Parathyroid adenoma (tissue), 2 donors: Measurements from ENCODE around the gene PARP12.

Experiments used
- H2AFZ ChIP-seq: fragments of 300-600 bp; sonication (generic); one replicate; pipeline ENCODE4 v1.7.0; 2017; ENCODE audit warnings: antibody characterized with exemption, mild to moderate bottlenecking
- H3K27ac ChIP-seq: fragments of 300-600 bp; sonication (generic); one replicate; pipeline ENCODE4 v1.7.0; 2017
- H3K27me3 ChIP-seq: fragments of 300-600 bp; sonication (generic); one replicate; pipeline ENCODE4 v1.7.0; 2017; ENCODE audit warnings: low read length; ENCODE audit not compliant: control insufficient read depth, insufficient read depth
- H3K36me3 ChIP-seq: fragments of 300-600 bp; sonication (generic); one replicate; pipeline ENCODE4 v1.7.0; 2017; ENCODE audit warnings: low read length; ENCODE audit not compliant: control insufficient read depth, insufficient read depth
- H3K4me1 ChIP-seq: fragments of 300-600 bp; sonication (generic); one replicate; pipeline ENCODE4 v1.7.0; 2017; ENCODE audit warnings: control low read depth
- H3K4me2 ChIP-seq: fragments of 300-600 bp; sonication (generic); one replicate; pipeline ENCODE4 v1.7.0; 2017; ENCODE audit warnings: low read length
- H3K4me3 ChIP-seq: fragments of 300-600 bp; sonication (generic); one replicate; pipeline ENCODE4 v1.7.0; 2017; ENCODE audit warnings: low read depth, low read length
- H3K79me2 ChIP-seq: fragments of 300-600 bp; sonication (generic); one replicate; pipeline ENCODE4 v1.7.0; 2017; ENCODE audit warnings: control low read depth
- H3K9ac ChIP-seq: fragments of 300-600 bp; sonication (generic); one replicate; pipeline ENCODE4 v1.7.0; 2017; ENCODE audit warnings: mild to moderate bottlenecking
- H3K9me3 ChIP-seq: fragments of 300-600 bp; sonication (generic); one replicate; pipeline ENCODE4 v1.7.0; 2017; ENCODE audit warnings: low read length; ENCODE audit not compliant: control insufficient read depth
- CTCF ChIP-seq: fragments of 300-600 bp; sonication (generic); IDR thresholded peaks from one replicate; pipeline ENCODE4 v1.7.0; 2017; ENCODE audit warnings: antibody characterized with exemption, mild to moderate bottlenecking
- donor health status: primary hyperparathyroidism.

The PARP12 gene

GRCh38 chr7:140056431-140057142 lies 6.2 kb downstream of the PARP12 start:
- Histone ChIP-seq H2AFZ (no peak overlapping the region), H3K9ac (no peak overlapping the region), H3K27ac (no peak overlapping the region), H3K36me3 (no peaks in the 10 kb centered on the region), H3K4me2 (no peak overlapping the region), H3K27me3 (no peaks in the 10 kb centered on the region), H3K79me2 (no peaks in the 10 kb centered on the region), H3K9me3 (no peaks in the 10 kb centered on the region), H3K4me3 (no peak overlapping the region), H3K4me1 (peaks cover 15% of the 10 kb centered on the region)
- no peak for TF ChIP-seq CTCF

GRCh38 chr7:140055833-140056232 lies 6.9 kb downstream of the PARP12 start:
- Histone ChIP-seq H3K9me3 (no peaks in the 10 kb centered on the region), H3K4me2 (no peak overlapping the region), H3K4me3 (no peak overlapping the region), H2AFZ (no peak overlapping the region), H3K27ac (no peak overlapping the region), H3K36me3 (no peaks in the 10 kb centered on the region), H3K9ac (no peak overlapping the region), H3K79me2 (no peaks in the 10 kb centered on the region), H3K4me1 (peaks cover 13% of the 10 kb centered on the region), H3K27me3 (no peaks in the 10 kb centered on the region)
- no peak for TF ChIP-seq CTCF

DNA sequence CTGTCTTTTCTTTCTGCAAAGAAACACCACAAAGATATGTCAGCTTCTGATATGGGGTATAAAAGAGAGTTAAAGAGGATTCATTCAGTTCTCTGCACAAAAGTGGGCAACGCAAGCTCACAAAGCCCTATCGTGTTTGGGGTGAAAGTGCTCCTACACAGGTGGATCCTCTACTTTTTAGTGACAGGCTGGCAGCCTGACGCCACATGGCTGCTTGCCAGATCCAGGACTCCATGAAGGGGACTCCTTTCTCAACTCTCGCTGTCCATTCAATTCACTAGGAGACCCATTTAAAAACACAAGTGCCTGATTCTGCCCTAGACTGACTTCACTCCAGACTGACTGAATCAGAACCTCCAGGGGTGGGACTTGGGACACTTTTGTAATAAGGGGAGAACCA lies 8.0 kb downstream of the PARP12 start:
- no peak for TF ChIP-seq CTCF
- H3K36me3 ChIP-seq = no peaks in the 10 kb centered on the region
- H3K9ac ChIP-seq = no peak overlapping the region
- H3K9me3 ChIP-seq = no peaks in the 10 kb centered on the region
- no peaks in the 10 kb centered on the region for H3K27me3 ChIP-seq
- no peak overlapping the region for H3K4me2 ChIP-seq
- peaks cover 8% of the 10 kb centered on the region for H3K4me1 ChIP-seq
- H3K4me3 ChIP-seq = no peak overlapping the region
- H3K79me2 ChIP-seq = no peaks in the 10 kb centered on the region
- no peak overlapping the region for H3K27ac ChIP-seq
- H2AFZ ChIP-seq = no peak overlapping the region

DNA sequence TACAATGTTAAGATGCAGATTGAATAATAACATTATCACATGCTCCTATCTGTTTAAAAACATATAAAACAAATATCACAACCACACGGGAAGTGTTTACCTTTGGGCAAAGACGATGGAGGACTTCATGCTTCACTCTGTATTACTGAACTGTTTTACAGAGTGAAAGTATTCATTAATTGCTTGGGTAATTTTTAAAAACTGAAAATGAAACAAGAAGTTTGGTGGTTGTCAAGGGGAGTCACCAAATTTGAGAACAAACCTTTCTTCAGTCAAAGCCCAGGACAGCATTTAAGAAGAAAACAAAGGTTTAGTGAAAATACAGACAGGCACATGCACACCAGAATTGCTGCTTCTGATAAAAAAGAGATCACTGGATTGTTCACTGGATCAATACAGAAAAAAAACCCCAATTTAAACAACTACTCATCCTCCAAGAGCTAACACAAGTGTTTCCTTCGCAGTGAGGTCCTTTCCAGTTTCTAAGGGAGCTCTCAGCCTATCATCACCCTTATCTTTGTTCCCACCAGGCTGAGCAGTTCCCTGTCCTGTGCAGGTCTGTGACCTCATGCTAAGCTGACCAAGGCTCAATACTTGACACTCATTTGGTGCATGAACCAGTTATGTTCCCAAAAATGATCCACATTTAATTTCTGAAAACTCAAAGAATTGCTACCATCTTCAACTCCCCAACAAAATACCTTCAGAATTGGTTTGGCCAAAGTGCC lies 8.8 kb downstream of the PARP12 start:
- Histone ChIP-seq H3K36me3 (no peaks in the 10 kb centered on the region), H3K27me3 (no peaks in the 10 kb centered on the region), H3K27ac (no peak overlapping the region), H3K4me3 (no peak overlapping the region), H3K4me1 (peaks cover under 1% of the 10 kb centered on the region), H3K79me2 (no peaks in the 10 kb centered on the region), H3K9me3 (no peaks in the 10 kb centered on the region), H2AFZ (no peak overlapping the region), H3K9ac (no peak overlapping the region), H3K4me2 (no peak overlapping the region)
- no peak for TF ChIP-seq CTCF
